ENCODE data around the gene YWHAE.

- TF ChIP-seq EZH2phosphoT487 (conservative IDR thresholded peaks at IDR 0.05; ENCODE audit: low read length): no peak
- TF ChIP-seq CTCF (IDR thresholded peaks at IDR 0.05; ENCODE audit: insufficient read depth, low read length, poor library complexity, severe bottlenecking): no peak
Observed at GRCh38 chr17:1315409-1315808, 84.6 kb downstream of the YWHAE start.
